Measurements from ENCODE around the gene SESTD1.

The SESTD1 gene

GRCh38 chr2:179263446-179264367, 925 bp downstream of the SESTD1 start:
- no peak for TF ChIP-seq CTCF (IDR thresholded peaks at IDR 0.05)

GRCh38 chr2:179263015-179263414, 1.6 kb downstream of the SESTD1 start:
- no peak for TF ChIP-seq CTCF (IDR thresholded peaks at IDR 0.05)

- TF ChIP-seq CTCF (IDR thresholded peaks at IDR 0.05): no peak
These were observed 2.5 kb downstream of the SESTD1 start for GRCh38 chr2:179262077-179262660.

GRCh38 chr2:179261151-179261825, 3.3 kb downstream of the SESTD1 start:
- TF ChIP-seq CTCF (IDR thresholded peaks at IDR 0.05): no peak

- TF ChIP-seq CTCF (IDR thresholded peaks at IDR 0.05): no peak
These were observed 4.4 kb downstream of the SESTD1 start for GRCh38 chr2:179260224-179260623.

- no peak for TF ChIP-seq CTCF (IDR thresholded peaks at IDR 0.05)
These were observed 9.5 kb downstream of the SESTD1 start for GRCh38 chr2:179255129-179255528.

- no peak for TF ChIP-seq CTCF (IDR thresholded peaks at IDR 0.05)
These were observed 11.4 kb downstream of the SESTD1 start for GRCh38 chr2:179253226-179253625.
